Lung (tissue), 12 donors: ENCODE measurements around the gene ADAD2. TPM values are rescaled to one million over a fixed set of nuclear protein-coding genes. Genes with fewer than 3 reads are reported as not detected.

Experiments
- ATAC-seq: fragments of 200-7000 bp; cut with Tn5 transposase; one replicate; pipeline ENCODE4 v1.9.1; 2020; ENCODE audit warnings: moderate number of reproducible peaks; ENCODE audit not compliant: insufficient read depth, low FRiP score
- DNase-seq, 3 donors: peaks; one replicate each; pipeline ENCODE4 v3.0.0-alpha.2; 2013 to 2017
- H3K27ac ChIP-seq, 2 donors: one replicate each; pipeline ENCODE4 v1.5.1; 2013; ENCODE audit warnings: mild to moderate bottlenecking in 2 of 2, moderate library complexity in 2 of 2, control low read depth in 1 of 2, inconsistent platforms in 1 of 2, low read depth in 1 of 2, low read length in 1 of 2
- H3K27me3 ChIP-seq, 3 donors: one replicate each; pipeline ENCODE4 v1.5.1; 2013; ENCODE audit warnings: low read length in 2 of 3; ENCODE audit not compliant: control insufficient read depth in 3 of 3, insufficient read depth in 3 of 3
- H3K36me3 ChIP-seq, 4 donors: one replicate each; pipeline ENCODE4 v1.5.1; 2013; ENCODE audit warnings: low read length in 4 of 4, mild to moderate bottlenecking in 1 of 4, moderate library complexity in 1 of 4; ENCODE audit not compliant: control insufficient read depth in 4 of 4, insufficient read depth in 4 of 4
- H3K4me1 ChIP-seq, 5 donors: one replicate each; pipeline ENCODE4 v1.5.1; 2013; ENCODE audit warnings: low read length in 5 of 5, mild to moderate bottlenecking in 2 of 5, moderate library complexity in 1 of 5; ENCODE audit not compliant: control insufficient read depth in 5 of 5, insufficient read depth in 5 of 5
- H3K4me3 ChIP-seq: one replicate; pipeline ENCODE4 v1.5.1; 2013; ENCODE audit warnings: mild to moderate bottlenecking, control low read depth, moderate library complexity
- H3K9ac ChIP-seq, 2 donors: one replicate each; pipeline ENCODE4 v1.5.1; 2013; ENCODE audit warnings: low read length in 2 of 2, control low read depth in 1 of 2; ENCODE audit not compliant: insufficient read depth in 1 of 2
- H3K9me3 ChIP-seq, 4 donors: one replicate each; pipeline ENCODE4 v1.5.1; 2013; ENCODE audit warnings: low read length in 3 of 4, mild to moderate bottlenecking in 1 of 4, moderate library complexity in 1 of 4; ENCODE audit not compliant: control insufficient read depth in 4 of 4, insufficient read depth in 3 of 4
- WGBS, 2 donors: extraction: QIAGEN DNeasy Blood & Tissue Kit; methylation state at CpG; one replicate each; pipeline ENCODE4 v1.1.7; 2013; 5-methylcytosine and 5-hydroxymethylcytosine counted together
- polyA plus RNA-seq, 2 donors: library from polyadenylated mRNA; stranded (reverse); fragments of 200-250 nt; gene quantifications; one replicate each; pipeline ENCODE4 v1.2.1, GENCODE V29; 2013
- total RNA-seq, 2 donors: library from RNA; depleted of rRNA in 1 of 2; stranded (reverse); fragments of >200 nt in 1 of 2; gene quantifications; one replicate each; pipeline ENCODE4 v1.2.1, GENCODE V29; 2014 to 2021
- TF ChIP-seq, protein P1 (sequence below): IDR thresholded peaks from 2 replicates; pipeline ENCODE4 v1.5.1; 2012; ENCODE audit warnings: mild to moderate bottlenecking; ENCODE audit errors: control extremely low read depth, extremely low read depth
- donor health status: control.
- donor health status: control.
- donor health status: Bipolar disorder and iron deficiency.
- donor health status: healthy.
- donor health status: DM: yes; HTN: yes; CAD: no.

The ADAD2 gene
- total and polyA plus RNA-seq, 4 donors: 0.06 to 0.83 (median 0.42) TPM

DNA sequence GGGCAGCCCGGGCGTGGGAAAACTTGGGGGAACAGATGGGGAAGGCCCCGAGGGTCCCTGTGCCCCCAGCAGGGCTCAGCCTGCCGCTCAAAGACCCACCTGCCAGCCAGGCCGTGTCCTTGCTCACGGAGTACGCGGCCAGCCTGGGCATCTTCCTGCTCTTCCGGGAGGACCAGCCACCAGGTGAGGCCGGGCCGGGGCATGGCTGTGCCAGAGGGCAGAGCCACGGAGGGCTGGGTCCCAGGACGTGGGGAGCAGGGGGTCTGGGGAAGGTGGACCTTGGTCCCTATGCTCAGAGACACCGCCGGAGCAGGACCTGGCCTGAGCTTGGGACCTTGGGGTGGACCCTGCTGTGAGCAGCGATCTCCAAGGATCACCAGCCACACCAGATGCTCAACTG, 509 bp downstream of the ADAD2 start:
- 91 to 97% methylated on average over 16 of the region's 16 CpGs for WGBS, 2 donors
- TF ChIP-seq, protein P1, sequence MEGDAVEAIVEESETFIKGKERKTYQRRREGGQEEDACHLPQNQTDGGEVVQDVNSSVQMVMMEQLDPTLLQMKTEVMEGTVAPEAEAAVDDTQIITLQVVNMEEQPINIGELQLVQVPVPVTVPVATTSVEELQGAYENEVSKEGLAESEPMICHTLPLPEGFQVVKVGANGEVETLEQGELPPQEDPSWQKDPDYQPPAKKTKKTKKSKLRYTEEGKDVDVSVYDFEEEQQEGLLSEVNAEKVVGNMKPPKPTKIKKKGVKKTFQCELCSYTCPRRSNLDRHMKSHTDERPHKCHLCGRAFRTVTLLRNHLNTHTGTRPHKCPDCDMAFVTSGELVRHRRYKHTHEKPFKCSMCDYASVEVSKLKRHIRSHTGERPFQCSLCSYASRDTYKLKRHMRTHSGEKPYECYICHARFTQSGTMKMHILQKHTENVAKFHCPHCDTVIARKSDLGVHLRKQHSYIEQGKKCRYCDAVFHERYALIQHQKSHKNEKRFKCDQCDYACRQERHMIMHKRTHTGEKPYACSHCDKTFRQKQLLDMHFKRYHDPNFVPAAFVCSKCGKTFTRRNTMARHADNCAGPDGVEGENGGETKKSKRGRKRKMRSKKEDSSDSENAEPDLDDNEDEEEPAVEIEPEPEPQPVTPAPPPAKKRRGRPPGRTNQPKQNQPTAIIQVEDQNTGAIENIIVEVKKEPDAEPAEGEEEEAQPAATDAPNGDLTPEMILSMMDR: no peak
- no peaks in the 10 kb centered on the region for H3K4me1 ChIP-seq
- no peaks in the 10 kb centered on the region for H3K27me3 ChIP-seq
- no peaks in the 10 kb centered on the region for H3K9me3 ChIP-seq
- H3K4me3 ChIP-seq: no peak overlapping the region
- H3K27ac ChIP-seq: no peak overlapping the region
- no peak overlapping the region for H3K9ac ChIP-seq
- ATAC-seq (no peak), DNase-seq (no peak)
- no peaks in the 10 kb centered on the region for H3K36me3 ChIP-seq

DNA sequence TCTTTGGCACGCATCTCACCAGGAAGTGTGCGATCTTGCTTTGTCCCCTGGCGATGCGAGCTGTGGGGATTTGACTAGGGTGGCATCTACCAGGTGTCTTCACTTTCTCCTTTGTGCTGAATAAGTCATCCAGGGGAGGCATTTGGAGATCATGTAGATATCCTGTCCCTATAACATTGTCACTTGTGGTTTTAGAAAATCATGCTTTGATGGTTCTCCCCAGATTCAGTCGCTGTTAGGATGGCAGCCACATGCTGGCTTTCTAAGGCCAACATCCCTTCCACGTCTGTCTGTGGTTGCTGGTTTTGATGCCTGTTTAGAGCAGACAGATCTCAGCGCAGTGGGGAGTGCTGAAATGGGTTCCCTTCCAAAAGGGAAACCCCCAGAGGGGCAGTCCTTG, 2.5 kb downstream of the ADAD2 start:
- H3K4me3 ChIP-seq: no peak overlapping the region
- H3K4me1 ChIP-seq: no peaks in the 10 kb centered on the region
- TF ChIP-seq, protein P1: no peak
- WGBS, 2 donors: 77 to 80% methylated on average over 7 of the region's 7 CpGs
- H3K9ac ChIP-seq: no peak overlapping the region
- no peaks in the 10 kb centered on the region for H3K36me3 ChIP-seq
- H3K27ac ChIP-seq: no peak overlapping the region
- DNase-seq: no peak
- H3K27me3 ChIP-seq: no peaks in the 10 kb centered on the region
- ATAC-seq: no peak
- H3K9me3 ChIP-seq: no peaks in the 10 kb centered on the region

DNA sequence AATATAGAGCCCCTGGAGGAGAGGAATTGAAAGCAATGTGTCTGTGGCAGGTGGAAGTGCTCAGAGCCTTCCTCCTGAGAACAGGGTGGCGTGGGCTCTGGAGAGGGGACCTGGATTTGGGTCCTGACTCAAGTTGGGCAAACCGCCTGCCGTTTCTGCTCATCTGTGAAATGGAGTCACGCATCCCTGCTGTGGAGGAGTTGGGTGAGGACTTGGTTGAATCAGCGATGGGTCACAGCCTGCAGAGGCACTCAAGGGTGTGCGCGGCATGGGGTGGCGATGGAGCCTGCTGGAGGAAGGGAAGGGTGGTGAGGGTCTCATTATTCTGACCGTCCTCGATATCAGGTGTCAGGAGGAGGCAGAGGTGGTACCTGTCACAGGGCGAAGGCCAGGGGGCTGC, 3.1 kb downstream of the ADAD2 start:
- WGBS, 2 donors: 84 to 87% methylated on average over 11 of the region's 11 CpGs
- DNase-seq (no peak), ATAC-seq (no peak)
- H3K9me3 ChIP-seq: no peaks in the 10 kb centered on the region
- TF ChIP-seq, protein P1: no peak
- no peak overlapping the region for H3K27ac ChIP-seq
- H3K27me3 ChIP-seq: no peaks in the 10 kb centered on the region
- no peak overlapping the region for H3K4me3 ChIP-seq
- no peaks in the 10 kb centered on the region for H3K4me1 ChIP-seq
- no peak overlapping the region for H3K9ac ChIP-seq
- no peaks in the 10 kb centered on the region for H3K36me3 ChIP-seq

DNA sequence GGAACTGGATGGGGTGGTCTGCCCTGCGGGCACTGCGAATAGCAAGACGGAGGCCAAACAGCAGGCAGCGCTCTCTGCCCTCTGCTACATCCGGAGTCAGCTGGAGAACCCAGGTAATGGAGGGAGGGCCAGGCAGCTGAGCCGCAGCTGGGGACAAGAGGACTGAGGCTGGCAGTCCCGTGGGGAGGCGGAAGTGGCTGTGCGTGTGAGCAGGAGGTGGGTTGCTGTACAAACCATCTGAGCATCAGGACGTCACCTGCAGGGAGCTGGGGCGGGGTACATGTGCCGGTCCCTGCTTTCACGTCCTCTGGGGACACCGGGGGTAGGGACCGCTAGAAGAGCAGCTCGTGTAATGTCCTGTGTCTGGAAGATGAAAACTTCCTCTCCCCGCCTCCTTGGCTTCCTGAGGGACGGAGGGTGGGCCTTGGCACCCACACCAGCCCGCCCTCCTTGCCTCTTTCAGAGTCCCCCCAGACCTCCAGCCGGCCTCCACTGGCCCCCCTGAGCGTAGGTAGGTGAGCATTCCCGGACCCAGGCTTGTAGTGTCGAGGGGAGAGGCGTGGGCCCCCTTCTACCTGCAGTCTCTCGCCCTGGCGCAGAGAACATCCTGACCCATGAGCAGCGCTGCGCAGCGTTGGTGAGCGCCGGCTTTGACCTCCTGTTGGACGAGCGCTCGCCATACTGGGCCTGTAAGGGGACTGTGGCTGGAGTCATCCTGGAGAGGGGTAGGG, 3.7 kb downstream of the ADAD2 start:
- ATAC-seq (no peak), DNase-seq (no peak)
- TF ChIP-seq, protein P1: no peak
- Histone ChIP-seq H3K9ac (no peak overlapping the region), H3K9me3 (no peaks in the 10 kb centered on the region), H3K27ac (no peak overlapping the region), H3K4me1 (no peaks in the 10 kb centered on the region), H3K27me3 (no peaks in the 10 kb centered on the region), H3K36me3 (no peaks in the 10 kb centered on the region), H3K4me3 (no peak overlapping the region)
- 58 to 61% methylated on average over 34 of the region's 34 CpGs for WGBS, 2 donors
